IMR-90 (cell line): Measurements from ENCODE around the gene TES. TPM values are rescaled to one million over a fixed set of nuclear protein-coding genes. Genes with fewer than 3 reads are reported as not detected.

ENCODE experiments used
- ATAC-seq: fragments of 200-7000 bp; cut with Tn5 transposase; 2 replicates; pipeline ENCODE4 v1.9.1; 2020; ENCODE audit warnings: low read depth, mild to moderate bottlenecking, moderate library complexity
- BruUV-seq: library from RNA; stranded (reverse); fragments of 400-500 nt; replicated peaks from 2 replicates; lab custom pipeline; 2021; lab: Mats Ljungman, UMichigan
- CTCF ChIA-PET: fragments of 300-600 bp; formaldehyde crosslinking; extraction: SDS; loops from one replicate; lab custom pipeline; 2021; ENCODE audit warnings: antibody characterized with exemption; lab: Yijun Ruan, JAX
- POLR2A ChIA-PET: fragments of 300-600 bp; sonication (Branson Sonifier 250); formaldehyde crosslinking; loops from one replicate; lab custom pipeline; 2022; ENCODE audit warnings: antibody characterized with exemption; ENCODE audit not compliant: unreplicated experiment; lab: Charles Lee
- DNase-seq: peaks from one replicate; pipeline ENCODE4 v3.0.0; 2013
- H2AFZ ChIP-seq: replicated peaks from 2 replicates; pipeline ENCODE3; 2013; ENCODE audit warnings: low read length, mild to moderate bottlenecking; ENCODE audit not compliant: poor library complexity
- H2AK5ac ChIP-seq: 2 replicates; pipeline ENCODE4 v1.6.1; 2013; ENCODE audit warnings: low read depth, low read length, inconsistent platforms
- H2AK9ac ChIP-seq: replicated peaks from 2 replicates; pipeline ENCODE3; 2013; ENCODE audit warnings: mild to moderate bottlenecking, low read depth, low read length, moderate library complexity; ENCODE audit not compliant: poor library complexity
- H2BK120ac ChIP-seq: 2 replicates; pipeline ENCODE4 v1.6.1; 2013; ENCODE audit warnings: low read depth, low read length, inconsistent platforms
- H2BK15ac ChIP-seq: 3 replicates; pipeline ENCODE4 v1.6.1; 2013; ENCODE audit warnings: low read depth, low read length, inconsistent platforms
- H2BK20ac ChIP-seq: 2 replicates; pipeline ENCODE4 v1.6.1; 2013; ENCODE audit warnings: low read depth, mild to moderate bottlenecking, inconsistent platforms, low read length, moderate library complexity
- H2BK5ac ChIP-seq: 2 replicates; pipeline ENCODE4 v1.6.1; 2013; ENCODE audit warnings: mild to moderate bottlenecking, low read depth, low read length, inconsistent platforms; ENCODE audit not compliant: poor library complexity, severe bottlenecking
- H3K14ac ChIP-seq: replicated peaks from 2 replicates; pipeline ENCODE4 v1.6.1; 2013; ENCODE audit warnings: low read depth, low read length, inconsistent platforms
- H3K18ac ChIP-seq: 2 replicates; pipeline ENCODE4 v1.6.1; 2013; ENCODE audit warnings: low read depth, low read length, control low read depth
- H3K23ac ChIP-seq: 2 replicates; pipeline ENCODE4 v1.6.1; 2013; ENCODE audit warnings: low read depth, low read length, inconsistent platforms
- H3K27ac ChIP-seq: 2 replicates; pipeline ENCODE4 v1.5.1; 2013; ENCODE audit warnings: mild to moderate bottlenecking, control low read depth, low read length; ENCODE audit not compliant: insufficient read depth
- H3K27me3 ChIP-seq: 2 replicates; pipeline ENCODE4 v1.6.1; 2013; ENCODE audit warnings: low read length; ENCODE audit not compliant: control insufficient read depth, insufficient read depth
- H3K36me3 ChIP-seq: 2 replicates; pipeline ENCODE4 v1.6.1; 2013; ENCODE audit warnings: low read length, mixed read lengths; ENCODE audit not compliant: control insufficient read depth, insufficient read depth
- H3K4ac ChIP-seq: 2 replicates; pipeline ENCODE4 v1.6.1; 2013; ENCODE audit warnings: low read depth, low read length, inconsistent platforms
- H3K4me1 ChIP-seq: 2 replicates; pipeline ENCODE4 v1.6.1; 2013; ENCODE audit warnings: low read length, mixed read lengths; ENCODE audit not compliant: control insufficient read depth, insufficient read depth
- H3K4me2 ChIP-seq: 2 replicates; pipeline ENCODE4 v1.6.1; 2013; ENCODE audit warnings: low read depth, mild to moderate bottlenecking, control low read depth, low read length, moderate library complexity
- H3K4me3 ChIP-seq: 2 replicates; pipeline ENCODE4 v1.5.1; 2013; ENCODE audit warnings: low read depth, mild to moderate bottlenecking, control low read depth, low read length, moderate library complexity; ENCODE audit not compliant: insufficient read depth
- H3K56ac ChIP-seq: 2 replicates; pipeline ENCODE4 v1.6.1; 2013; ENCODE audit warnings: low read length, inconsistent platforms; ENCODE audit not compliant: insufficient read depth; ENCODE audit errors: extremely low read depth
- H3K79me1 ChIP-seq, 2 experiments: 2 replicates each; pipeline ENCODE4 v1.6.1; 2013; ENCODE audit warnings: low read length in 2 of 2, inconsistent platforms in 1 of 2, low read depth in 1 of 2
- H3K9ac ChIP-seq: 2 replicates; pipeline ENCODE4 v1.6.1; 2013; ENCODE audit warnings: low read depth, low read length, control low read depth
- H3K9me1 ChIP-seq: 2 replicates; pipeline ENCODE4 v1.6.1; 2013; ENCODE audit warnings: low read length, inconsistent platforms; ENCODE audit not compliant: insufficient read depth
- H3K9me3 ChIP-seq: 2 replicates; pipeline ENCODE4 v1.6.1; 2013; ENCODE audit warnings: low read length; ENCODE audit not compliant: control insufficient read depth, insufficient read depth
- H4K20me1 ChIP-seq: 2 replicates; pipeline ENCODE4 v1.6.1; 2013; ENCODE audit warnings: low read length, inconsistent platforms; ENCODE audit not compliant: insufficient read depth
- H4K5ac ChIP-seq: 2 replicates; pipeline ENCODE4 v1.6.1; 2013; ENCODE audit warnings: mild to moderate bottlenecking, low read depth, low read length, control low read depth
- H4K8ac ChIP-seq, 2 experiments: 2 replicates each; pipeline ENCODE4 v1.6.1; 2013; ENCODE audit warnings: low read depth in 2 of 2, low read length in 2 of 2, control low read depth in 1 of 2, inconsistent platforms in 1 of 2
- H4K91ac ChIP-seq: 2 replicates; pipeline ENCODE4 v1.6.1; 2013; ENCODE audit warnings: low read depth, low read length, inconsistent platforms; ENCODE audit not compliant: insufficient read depth
- BHLHE40 ChIP-seq: fragments of 150-350 bp; IDR thresholded peaks from 2 replicates; pipeline ENCODE4 v1.6.1; 2016; ENCODE audit warnings: mild to moderate bottlenecking, low read depth, low read length
- CEBPB ChIP-seq: IDR thresholded peaks from 2 replicates; pipeline ENCODE4 v1.6.1; 2012; ENCODE audit warnings: low read depth, low read length, improper control_type of control experiment
- CTCF ChIP-seq: conservative IDR thresholded peaks from 2 replicates; pipeline ENCODE4 v1.5.1; 2012; ENCODE audit warnings: mild to moderate bottlenecking, low read depth, low read length, improper control_type of control experiment
- FOS ChIP-seq: fragments of 150-350 bp; IDR thresholded peaks from 2 replicates; pipeline ENCODE4 v1.6.1; 2016; ENCODE audit warnings: low read depth, low read length
- NFE2L2 ChIP-seq: fragments of 150-350 bp; IDR thresholded peaks from 2 replicates; pipeline ENCODE4 v1.6.1; 2016; ENCODE audit warnings: low read depth, mild to moderate bottlenecking, low read length
- POLR2A ChIP-seq: IDR thresholded peaks from 2 replicates; pipeline ENCODE4 v1.6.1; 2012; ENCODE audit warnings: mild to moderate bottlenecking, low read depth, low read length
- RAD21 ChIP-seq: IDR thresholded peaks from 2 replicates; pipeline ENCODE4 v1.6.1; 2012; ENCODE audit warnings: low read length, improper control_type of control experiment
- RFX5 ChIP-seq: IDR thresholded peaks from 2 replicates; pipeline ENCODE4 v1.8.0; 2012; ENCODE audit warnings: low read depth, mild to moderate bottlenecking, low read length, moderate library complexity
- WGBS, 2 experiments: methylation state at CpG; one replicate each; pipeline versions ENCODE4 v1.1.5 to v1.1.7; 2013; ENCODE audit warnings: missing lambda C conversion rate in 2 of 2; ENCODE audit not compliant: insufficient read length in 1 of 2; ENCODE audit errors: extremely low coverage in 2 of 2; 5-methylcytosine and 5-hydroxymethylcytosine counted together
- dilution Hi-C: fragments of 300-500 bp; cut with HindIII; formaldehyde crosslinking; loops from one replicate; pipeline ENCODE4 v1.14.3; 2018; ENCODE audit warnings: low sequenced_read_pairs; ENCODE audit not compliant: unreplicated experiment
- in situ Hi-C: fragments of 300-500 bp; cut with MboI; formaldehyde crosslinking; loops from 3 replicates; pipeline ENCODE4 v1.14.3; 2019; ENCODE audit warnings: low sequenced_read_pairs, inconsistent platforms, mixed read lengths
- intact Hi-C: fragments of 100-400 bp; cut with micrococcal nuclease; formaldehyde crosslinking; loops from 2 replicates; pipeline ENCODE4 v1.10.0; 2022
- polyA plus RNA-seq, 3 experiments: library from polyadenylated mRNA; depleted of rRNA; stranded (reverse); fragments of >200 nt; gene quantifications; 2 replicates each; pipeline ENCODE4 v1.2.3, GENCODE V29; 2012; ENCODE audit warnings: low replicate concordance in 1 of 3
- total RNA-seq: library from RNA; depleted of rRNA; stranded (reverse); fragments of >200 nt; gene quantifications from 2 replicates; pipeline ENCODE4 v1.2.3, GENCODE V29; 2012

TES gene
- total and polyA plus RNA-seq, 2 of the 4 experiments (the other 2 are of a cell fraction), result 54.0 to 83.3 TPM

GRCh38 chr7:116232920-116233319 is 22.6 kb downstream of the TES start:
- no peaks in the 10 kb centered on the region for H3K9me3 ChIP-seq
- peak overlapping the region; percentile 73; the same call in 1 of the 2 replicates for H3K23ac ChIP-seq
- H4K8ac ChIP-seq, result 0 out of 4 replicates have a peak overlapping the region, but pooled peaks of 1 of the 2 experiments have one; percentile 6
- H2BK20ac ChIP-seq, result 0 out of 2 replicates have a peak overlapping the region, but pooled peaks have one; percentile 20
- H4K20me1 ChIP-seq, result no peaks in the 10 kb centered on the region
- H3K9ac ChIP-seq, result no peak overlapping the region
- H3K36me3 ChIP-seq, result peaks cover 3% of the 10 kb centered on the region; the same call in 1 of the 2 replicates
- no TSS peak for BruUV-seq
- no peak overlapping the region for H3K56ac ChIP-seq
- H2AFZ ChIP-seq, result no peak overlapping the region
- no peaks in the 10 kb centered on the region for H3K27me3 ChIP-seq
- ChIA-PET POLR2A (no interaction called here), CTCF (interaction anchor here (0.7 to 4.2 kb wide), 5 partner anchors 14 to 100 kb away, joined by 3 to 28 read pairs (median 4); no protein-coding TSS in a partner anchor)
- no peak for ATAC-seq
- H2BK15ac ChIP-seq, result 0 out of 3 replicates have a peak overlapping the region, but pooled peaks have one; percentile 9
- H3K79me1 ChIP-seq, result peaks cover 24 to 50% of the 10 kb centered on the region in 2 experiments
- peak overlapping the region; percentile 96 for H3K18ac ChIP-seq
- peak overlapping the region; percentile 41; the same call in 1 of the 2 replicates for H2BK120ac ChIP-seq
- H4K5ac ChIP-seq, result peak overlapping the region; percentile 75
- peaks cover 6% of the 10 kb centered on the region for H3K9me1 ChIP-seq
- H3K27ac ChIP-seq, result peak overlapping the region; percentile 30; the same call in 1 of the 2 replicates
- no peak overlapping the region; the same call in 1 of the 2 replicates for H3K4me2 ChIP-seq
- no CpG with 5 or more reads among the region's 1 CpG for WGBS, 2 experiments
- no peak for DNase-seq
- H2BK5ac ChIP-seq, result peak overlapping the region; percentile 76
- H2AK5ac ChIP-seq, result no peak overlapping the region
- no peak for TF ChIP-seq BHLHE40
- TF ChIP-seq CEBPB, result no peak
- TF ChIP-seq POLR2A, result no peak
- TF ChIP-seq CTCF, result no peak
- TF ChIP-seq RAD21, result no peak
- TF ChIP-seq FOS, result no peak
- TF ChIP-seq NFE2L2, result no peak
- TF ChIP-seq RFX5, result no peak
- H3K4me3 ChIP-seq, result no peak overlapping the region
- intact Hi-C loops (loop anchor here (2.0 to 5.0 kb wide), 2 partner anchors 22 to 1019 kb away; partner anchors contain the start of gene TES), dilution Hi-C loops (no loop called here), in situ Hi-C loops (no loop called here)
- peak overlapping the region; percentile 29; the same call in 1 of the 2 replicates for H3K14ac ChIP-seq
- 0 out of 2 replicates have a peak overlapping the region, but pooled peaks have one; percentile 13 for H3K4ac ChIP-seq
- H3K4me1 ChIP-seq, result peaks cover 24% of the 10 kb centered on the region
- no peak overlapping the region for H2AK9ac ChIP-seq
- H4K91ac ChIP-seq, result no peak overlapping the region; the same call in 1 of the 2 replicates
